Jurkat, Clone E6-1 (cell line): ENCODE results near the gene OSBPL8.

Source experiments
- DNase-seq: peaks from one replicate; pipeline ENCODE4 v3.0.0-alpha.2; 2011; ENCODE audit warnings: low read depth, low spot score
- H3K4me3 ChIP-seq: 2 replicates; pipeline ENCODE4 v1.5.1; 2011; ENCODE audit warnings: mild to moderate bottlenecking, low read length, control low read depth, moderate library complexity

Gene OSBPL8

GRCh38 chr12:76558684-76559399 lies 729 bp downstream of the OSBPL8 start:
- H3K4me3 ChIP-seq, result peak overlapping the region; percentile 87
- DNase-seq, result peak; percentile 89

DNA sequence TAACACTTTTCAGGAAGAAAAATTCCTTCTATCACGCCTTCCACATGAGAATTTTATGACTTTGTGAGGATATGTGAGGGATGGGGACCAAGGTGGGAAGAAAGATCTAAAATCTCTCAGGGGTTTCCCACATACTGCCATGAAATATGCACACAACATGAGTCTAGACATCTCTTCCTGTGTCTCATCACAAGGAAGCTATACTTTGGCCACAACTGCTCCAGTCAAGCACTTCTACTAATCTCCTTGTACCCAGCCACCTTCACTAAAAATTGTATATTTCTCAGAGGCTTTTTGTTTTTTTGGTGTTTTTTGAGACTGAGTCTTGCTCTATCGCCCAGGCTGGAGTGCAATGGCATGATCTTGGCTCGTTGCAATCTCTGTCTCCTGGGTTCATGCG lies 3.2 kb downstream of the OSBPL8 start:
- no peak overlapping the region for H3K4me3 ChIP-seq

GRCh38 chr12:76555797-76556196 lies 3.8 kb downstream of the OSBPL8 start:
- no peak for DNase-seq

More for the DNA sequence above, 3.2 kb downstream of the OSBPL8 start:
- no peak for DNase-seq

DNA sequence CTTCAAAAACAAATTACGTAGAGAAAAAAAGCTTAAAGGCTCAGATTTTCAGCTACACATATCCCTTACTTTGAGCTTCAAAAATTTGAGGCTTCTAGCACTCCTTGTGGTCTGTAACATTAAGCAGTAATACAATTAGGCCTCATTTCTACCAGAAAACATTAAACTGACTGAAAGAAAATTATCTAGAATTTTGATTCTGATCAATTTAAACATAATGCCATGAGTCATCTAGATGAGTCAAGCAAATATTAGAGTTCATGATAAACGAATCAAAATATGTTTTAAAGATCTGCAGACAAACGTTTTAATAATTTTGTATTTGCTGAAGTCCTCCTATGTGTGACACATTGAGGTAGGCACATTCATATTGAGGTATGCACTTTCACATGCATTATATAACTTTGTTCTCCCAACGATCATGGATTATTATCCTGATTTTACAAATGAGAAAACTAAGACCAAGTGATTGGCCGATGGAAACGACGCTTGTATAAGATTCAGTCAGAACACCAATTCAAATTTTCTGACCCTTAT lies 4.3 kb downstream of the OSBPL8 start:
- DNase-seq, result no peak
- no peak overlapping the region for H3K4me3 ChIP-seq

More at GRCh38 chr12:76555797-76556196, 3.8 kb downstream of the OSBPL8 start:
- H3K4me3 ChIP-seq, result no peak overlapping the region

DNA sequence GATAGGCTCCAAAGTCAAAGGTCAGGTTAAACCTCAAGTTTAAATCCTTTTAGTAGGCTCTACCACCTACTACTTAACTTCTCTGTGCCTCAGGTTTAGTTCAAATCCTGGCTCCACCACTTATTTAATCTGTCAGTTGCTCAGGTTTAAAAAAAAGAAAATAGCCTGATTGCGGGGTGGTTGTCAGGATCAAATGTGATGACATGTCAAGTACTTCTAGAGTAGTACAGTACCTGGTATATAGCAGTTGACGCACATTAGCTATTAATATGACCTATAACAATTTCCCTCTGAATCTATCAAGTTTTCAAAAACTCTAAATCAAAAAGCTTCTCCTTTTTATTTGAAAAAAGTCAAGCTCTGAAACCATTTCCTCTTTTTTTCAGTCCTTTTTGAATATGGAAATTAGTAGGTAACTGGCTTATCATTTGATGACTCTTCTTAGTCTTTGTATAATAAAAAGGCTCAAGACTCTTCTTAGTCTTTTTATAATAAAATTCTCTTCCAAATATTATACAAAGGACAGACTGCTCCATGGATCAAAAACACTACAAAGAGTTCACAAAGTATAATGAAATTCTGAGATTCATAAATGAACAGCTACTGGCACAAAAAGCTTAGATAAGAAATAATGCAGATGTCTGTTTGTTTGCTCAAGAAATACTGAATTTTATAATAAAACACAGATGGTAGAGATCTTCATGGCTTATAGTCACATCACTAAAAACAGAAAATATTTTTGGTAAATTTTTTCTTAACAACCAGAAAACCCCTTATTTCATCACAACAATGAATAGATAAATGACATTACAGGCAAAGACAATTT lies 5.0 kb downstream of the OSBPL8 start:
- no peak overlapping the region for H3K4me3 ChIP-seq
- no peak for DNase-seq

DNA sequence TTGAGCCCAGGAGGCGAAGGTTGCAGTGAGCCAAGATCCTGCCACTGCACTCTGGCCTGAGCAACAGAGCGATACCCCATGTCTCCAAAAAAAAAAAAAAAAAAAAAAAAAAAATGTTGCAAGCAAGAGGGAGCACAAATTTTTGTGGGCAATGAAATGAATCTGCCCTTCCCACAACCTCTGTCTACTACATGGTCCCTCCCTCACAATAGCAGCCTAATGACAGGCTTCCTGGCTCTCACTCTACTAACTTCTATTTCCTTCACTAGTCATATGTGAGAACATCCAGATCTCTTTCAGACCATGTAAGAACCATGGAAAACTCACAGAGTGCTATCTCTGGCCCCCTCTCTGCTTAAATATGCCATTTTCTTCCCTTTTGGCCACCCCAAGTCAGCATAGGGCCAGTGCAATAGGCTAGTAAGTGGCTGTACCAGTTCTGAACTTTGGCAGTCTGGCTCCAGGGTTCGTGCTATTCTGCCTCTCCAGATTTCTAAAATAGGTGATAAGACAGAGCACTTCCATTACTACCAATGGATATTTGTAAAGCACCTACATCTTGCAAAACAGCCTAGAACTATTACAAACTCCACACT lies 7.1 kb downstream of the OSBPL8 start:
- H3K4me3 ChIP-seq, result no peak overlapping the region
- DNase-seq, result no peak

DNA sequence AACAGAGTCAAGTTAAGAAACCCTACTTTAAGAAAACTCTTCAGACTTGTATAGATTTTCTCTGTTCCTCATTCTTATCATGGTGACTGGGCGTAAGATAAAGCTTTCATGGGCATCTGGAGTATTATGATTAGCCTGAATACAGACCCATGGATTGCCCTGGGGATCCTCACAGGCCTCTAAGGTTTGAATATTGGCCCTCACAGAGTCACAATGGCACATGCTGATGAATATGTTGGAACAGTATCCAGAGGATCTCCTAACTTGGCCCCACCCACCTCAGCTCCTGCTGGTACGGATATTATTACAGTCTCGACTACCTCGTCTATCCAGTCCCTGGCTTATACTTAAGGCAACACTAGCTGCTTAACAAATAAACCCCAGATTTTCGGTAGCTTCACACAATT lies 8.1 kb downstream of the OSBPL8 start:
- DNase-seq, result no peak
- H3K4me3 ChIP-seq, result no peak overlapping the region

DNA sequence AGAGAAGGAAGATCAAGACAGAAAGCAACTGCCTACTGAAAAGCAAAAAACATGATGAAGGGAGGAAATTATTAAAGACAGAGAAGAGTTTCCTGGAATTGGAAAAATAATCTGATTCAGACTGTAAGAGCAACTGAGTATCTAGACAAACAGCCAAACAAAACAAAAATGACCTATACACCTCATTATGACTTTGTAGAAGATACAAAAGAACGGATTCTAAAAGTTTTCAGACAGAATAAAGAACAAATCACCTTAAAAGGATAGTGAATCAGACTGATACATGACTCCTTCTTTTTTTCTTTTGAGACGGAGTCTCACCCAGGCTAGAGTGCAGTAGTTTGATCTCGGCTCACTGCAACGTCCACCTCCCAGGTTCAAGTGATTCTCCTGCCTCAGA lies 10.4 kb downstream of the OSBPL8 start:
- H3K4me3 ChIP-seq, result no peak overlapping the region
- no peak for DNase-seq

DNA sequence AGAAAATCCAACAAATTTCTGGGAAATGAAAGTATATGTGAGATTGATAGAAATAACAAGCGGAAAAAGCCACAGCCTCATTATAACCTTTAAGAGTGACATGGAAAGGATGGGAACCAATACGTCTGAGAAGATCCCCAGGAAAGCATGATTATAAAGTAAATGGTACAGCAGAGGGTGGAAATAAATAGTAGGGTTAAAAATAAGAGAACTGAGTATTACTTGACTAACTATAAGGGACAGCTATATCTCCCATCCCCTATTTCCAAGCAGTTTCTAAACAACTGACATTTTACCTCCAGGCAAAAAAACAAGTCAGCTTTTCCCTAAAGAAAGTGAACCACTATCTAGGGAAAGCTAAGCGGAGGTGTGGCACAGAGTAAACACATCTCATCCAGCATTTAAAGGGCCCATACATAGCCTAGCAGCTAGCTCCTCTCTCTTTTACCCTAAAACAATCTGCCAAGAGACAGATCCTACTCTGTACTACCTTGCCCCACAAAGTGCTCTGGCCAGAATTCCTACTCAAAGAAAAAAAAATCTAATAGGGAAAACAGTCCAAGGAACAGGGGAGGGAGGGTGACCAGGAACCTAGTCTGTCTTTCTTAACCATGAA lies 11.2 kb downstream of the OSBPL8 start:
- H3K4me3 ChIP-seq, result no peak overlapping the region
- no peak for DNase-seq

DNA sequence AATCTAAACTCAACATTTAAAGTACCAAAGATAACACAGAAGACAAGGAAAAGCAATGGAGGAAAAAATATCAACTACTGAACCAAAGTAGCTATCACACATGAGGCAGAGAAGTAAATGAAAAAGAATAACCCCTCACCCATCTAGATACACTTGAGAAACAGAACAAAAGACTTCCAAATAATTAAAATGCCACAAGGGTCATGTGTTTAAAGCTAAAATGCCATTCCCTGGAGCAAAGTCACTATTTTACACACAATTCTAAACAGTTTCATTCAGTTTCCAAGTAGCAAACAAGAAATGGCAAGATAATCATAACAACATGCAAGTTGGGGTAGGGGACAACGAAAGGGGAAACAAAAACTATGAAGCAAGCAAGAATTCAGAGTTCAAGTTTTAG lies 12.0 kb downstream of the OSBPL8 start:
- H3K4me3 ChIP-seq, result no peak overlapping the region
- no peak for DNase-seq

DNA sequence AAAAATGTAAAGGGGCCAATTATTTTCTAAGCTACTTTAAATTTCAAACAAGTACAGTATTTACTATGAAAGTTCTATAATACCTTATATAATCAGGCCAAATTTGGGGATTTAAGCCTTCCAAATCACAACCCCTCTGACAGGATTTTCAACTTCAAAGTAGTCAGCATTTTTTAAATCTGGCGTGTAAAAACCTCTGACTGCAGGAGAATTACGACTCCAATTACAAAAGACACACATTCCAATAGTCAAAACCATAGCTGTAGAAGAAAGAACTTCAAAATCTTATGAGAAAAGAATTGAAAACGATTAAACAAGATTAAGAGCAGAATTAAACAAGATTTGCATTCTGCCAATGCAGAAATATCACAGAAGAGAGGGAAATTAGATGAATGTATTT lies 12.7 kb downstream of the OSBPL8 start:
- no peak overlapping the region for H3K4me3 ChIP-seq
- DNase-seq, result no peak

GRCh38 chr12:76545486-76545885 lies 14.1 kb downstream of the OSBPL8 start:
- H3K4me3 ChIP-seq, result no peak overlapping the region
- no peak for DNase-seq

DNA sequence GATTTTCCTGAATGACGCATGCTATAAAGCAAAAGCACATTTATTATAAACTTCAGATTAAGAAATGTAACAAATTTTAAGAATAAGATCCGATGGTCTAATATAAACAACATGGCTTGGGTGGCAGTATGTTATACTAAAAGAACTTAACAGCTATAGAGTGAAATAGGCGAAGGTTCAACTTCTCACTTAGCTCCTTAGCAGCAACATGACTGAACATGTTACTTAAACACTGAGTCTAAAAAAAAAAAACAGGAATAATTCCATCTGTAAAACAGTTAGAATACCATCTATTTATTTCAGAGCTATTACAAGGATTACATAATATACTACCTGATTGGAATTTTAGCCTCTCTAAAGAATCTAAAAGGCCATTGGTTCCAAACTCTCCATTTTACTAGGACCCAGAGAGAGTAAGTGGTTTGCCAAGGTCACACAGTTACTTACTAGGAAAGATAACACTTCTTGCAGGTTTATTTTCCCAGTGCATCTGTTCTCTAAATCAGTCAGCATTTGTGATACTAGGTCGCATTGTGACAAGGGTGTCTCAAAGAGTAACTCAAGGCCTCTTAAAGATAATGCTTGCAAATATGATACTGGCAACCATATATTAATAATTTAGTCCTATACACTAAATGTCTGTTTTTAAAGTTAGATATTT lies 14.8 kb downstream of the OSBPL8 start:
- no peak overlapping the region for H3K4me3 ChIP-seq
- DNase-seq, result no peak

DNA sequence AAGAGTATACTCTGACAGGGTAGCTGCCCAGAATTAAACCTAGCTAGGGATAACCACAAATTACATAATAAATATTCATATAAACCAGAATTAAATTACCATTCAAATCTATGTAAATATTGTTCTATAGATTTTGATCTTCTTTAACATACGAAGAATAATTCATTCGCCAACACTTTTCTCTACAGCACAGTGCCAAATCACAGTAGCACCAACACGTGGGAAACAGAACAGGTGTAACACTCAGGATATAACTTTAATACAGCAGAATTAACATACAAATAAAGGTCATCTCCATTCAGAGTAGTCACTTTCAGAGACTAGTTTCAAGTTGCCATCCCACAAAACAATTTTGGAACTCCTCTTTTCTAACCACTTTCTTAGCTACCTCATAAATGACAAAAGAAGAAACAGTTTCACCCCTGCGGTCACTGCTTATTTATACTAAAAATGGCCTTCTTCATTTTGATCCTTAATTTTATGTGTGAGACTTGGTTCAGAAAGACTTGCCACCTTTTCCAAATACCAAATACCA lies 15.7 kb downstream of the OSBPL8 start:
- H3K4me3 ChIP-seq, result no peak overlapping the region
- DNase-seq, result no peak

DNA sequence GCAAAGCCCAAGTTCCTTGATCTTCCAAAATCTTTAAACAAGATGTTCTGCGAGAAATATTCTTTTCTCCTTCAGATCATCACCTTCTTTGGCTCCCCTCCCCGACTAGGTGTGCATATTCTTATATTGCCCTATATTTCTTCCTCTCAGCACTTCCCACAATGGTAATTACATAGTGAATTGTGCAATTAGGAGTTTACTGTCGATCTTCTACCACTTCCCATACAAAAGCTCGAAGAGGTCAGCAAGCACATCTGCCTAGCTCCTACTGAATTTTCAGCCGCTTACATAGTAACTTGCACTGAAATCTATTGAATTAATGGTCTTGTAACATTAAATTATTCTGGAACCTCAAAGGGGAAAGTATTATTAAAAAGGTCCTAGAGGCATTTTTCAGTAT lies 16.7 kb downstream of the OSBPL8 start:
- no peak for DNase-seq
- H3K4me3 ChIP-seq, result no peak overlapping the region

DNA sequence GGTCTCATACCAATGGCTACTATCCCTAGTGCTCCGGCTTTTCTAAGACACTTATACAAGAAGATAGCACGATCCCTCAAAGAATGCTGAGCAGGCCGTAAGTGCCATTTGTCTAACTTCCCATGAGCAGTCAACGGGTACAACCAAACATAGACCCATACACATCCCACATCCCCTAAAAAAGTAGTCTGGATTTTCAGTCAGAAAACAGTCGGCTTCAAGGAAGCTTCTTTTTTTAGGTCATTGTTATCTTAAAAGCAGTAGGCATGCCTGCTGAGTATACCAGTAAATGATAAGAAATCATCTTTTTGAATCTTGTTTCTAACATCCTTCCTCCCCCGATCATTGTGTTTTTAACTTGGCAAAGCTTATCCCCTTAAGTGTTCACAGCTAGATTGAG lies 19.8 kb downstream of the OSBPL8 start:
- no peak for DNase-seq
- H3K4me3 ChIP-seq, result no peak overlapping the region

DNA sequence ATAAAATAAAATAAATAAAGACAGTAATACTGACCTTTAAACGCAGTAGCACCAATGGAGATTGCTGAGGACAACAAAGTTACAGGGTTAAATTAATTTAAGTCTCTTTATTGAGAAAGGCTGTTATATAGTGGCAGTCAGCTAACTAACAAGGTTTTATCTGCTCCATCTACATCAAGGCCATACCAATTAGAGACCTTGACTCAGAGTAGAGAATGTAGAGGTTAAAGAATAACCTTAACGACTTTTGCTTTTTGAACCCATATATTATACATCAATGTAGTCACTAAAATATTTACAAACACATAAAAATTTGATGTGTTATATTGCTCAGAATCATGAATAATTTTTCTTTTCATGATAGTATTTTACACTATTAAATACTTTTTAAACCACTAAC lies 21.6 kb downstream of the OSBPL8 start:
- H3K4me3 ChIP-seq, result no peak overlapping the region
- DNase-seq, result no peak

DNA sequence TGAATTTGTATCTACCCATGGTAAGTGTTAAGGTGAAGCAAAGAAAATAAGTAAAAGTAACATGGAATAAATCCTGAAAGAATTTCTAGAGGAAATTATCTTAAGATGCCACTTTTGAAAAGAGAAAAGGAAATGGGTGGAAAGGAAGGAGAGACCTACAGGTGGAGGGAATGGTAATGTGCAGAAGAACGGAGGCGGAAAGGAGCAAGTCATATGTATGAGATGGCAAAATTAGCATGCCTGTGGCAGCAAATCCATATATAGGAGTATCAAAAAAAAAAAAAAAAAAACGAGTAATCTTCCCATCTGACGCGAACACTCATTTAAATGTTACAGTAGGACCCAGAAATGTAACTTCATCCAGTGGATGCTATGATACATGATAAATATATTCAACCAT lies 23.0 kb downstream of the OSBPL8 start:
- no peak for DNase-seq
- H3K4me3 ChIP-seq, result no peak overlapping the region

DNA sequence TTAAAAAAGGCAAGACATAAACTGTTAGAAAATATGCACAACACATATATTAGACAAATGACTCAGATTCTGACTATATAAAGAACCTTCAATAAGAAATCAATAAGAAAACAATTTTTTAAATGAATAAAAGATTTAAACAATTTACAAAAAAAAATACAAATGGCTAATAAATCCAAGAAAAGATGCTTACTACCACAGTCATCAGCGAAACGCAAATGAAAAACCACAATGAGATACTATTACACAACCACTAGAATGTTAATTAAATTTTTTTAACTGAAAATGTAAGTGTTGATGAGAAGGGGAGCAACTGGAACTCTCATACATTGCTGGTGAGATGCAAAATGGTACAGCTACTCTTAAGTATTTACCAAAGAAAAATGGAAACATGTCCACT lies 24.4 kb downstream of the OSBPL8 start:
- no peak for DNase-seq
- no peak overlapping the region for H3K4me3 ChIP-seq
